Cortex of kidney (tissue), 1 donor: ENCODE measurements around the gene WIPF2.

ENCODE experiments used
- DNase-seq: peaks from one replicate; lab custom pipeline; 2025; lab: John Stamatoyannopoulos, UW

Gene WIPF2

GRCh38 chr17:40247926-40248495 is 28.9 kb downstream of the WIPF2 start:
- no peak for DNase-seq

- DNase-seq, result no peak
Observed at GRCh38 chr17:40248507-40248906, 29.4 kb downstream of the WIPF2 start.

- no peak for DNase-seq
Observed at GRCh38 chr17:40251576-40251975, 32.5 kb downstream of the WIPF2 start.

GRCh38 chr17:40253565-40253964 is 34.5 kb downstream of the WIPF2 start:
- no peak for DNase-seq

- no peak for DNase-seq
Observed at GRCh38 chr17:40259505-40259904, 40.4 kb downstream of the WIPF2 start.

- DNase-seq, result no peak
Observed at GRCh38 chr17:40260528-40260927, 41.4 kb downstream of the WIPF2 start.

GRCh38 chr17:40264458-40265185 is 45.5 kb downstream of the WIPF2 start:
- DNase-seq, result no peak

- no peak for DNase-seq
Observed at GRCh38 chr17:40265337-40265736, 46.2 kb downstream of the WIPF2 start.

- no peak for DNase-seq
Observed at GRCh38 chr17:40266882-40267281, 47.8 kb downstream of the WIPF2 start.

- DNase-seq, result no peak
Observed at GRCh38 chr17:40268141-40268712, 49.1 kb downstream of the WIPF2 start.

- DNase-seq, result no peak
Observed at GRCh38 chr17:40278414-40278813, 59.3 kb downstream of the WIPF2 start.

- DNase-seq, result no peak
Observed at GRCh38 chr17:40279402-40279801, 60.3 kb downstream of the WIPF2 start.

- DNase-seq, result no peak
Observed at GRCh38 chr17:40281663-40282062, 62.6 kb downstream of the WIPF2 start.

GRCh38 chr17:40283662-40284061 is 64.6 kb downstream of the WIPF2 start:
- no peak for DNase-seq

- no peak for DNase-seq
Observed at GRCh38 chr17:40284085-40284713, 65.1 kb downstream of the WIPF2 start.

GRCh38 chr17:40286473-40286872 is 67.4 kb downstream of the WIPF2 start:
- DNase-seq, result no peak

- no peak for DNase-seq
Observed at GRCh38 chr17:40287159-40287493, 68.0 kb downstream of the WIPF2 start.

GRCh38 chr17:40287494-40288369 is 68.6 kb downstream of the WIPF2 start, which contains the start of gene CDC6:
Gene CDC6 (plus strand): TSS chr17:40287879. CDS start chr17:40289421, 1,542 bp downstream.
- no peak for DNase-seq

- DNase-seq, result no peak
Observed at GRCh38 chr17:40290629-40291280, 71.7 kb downstream of the WIPF2 start.

GRCh38 chr17:40291281-40291664 is 72.2 kb downstream of the WIPF2 start:
- no peak for DNase-seq

GRCh38 chr17:40293363-40293762 is 74.3 kb downstream of the WIPF2 start:
- no peak for DNase-seq
